SHP77 (cell line): Measurements from ENCODE around the gene COL4A6.

Experiments used
- DNase-seq, 2 experiments: peaks; one replicate each; lab custom pipeline; 2025; lab: John Stamatoyannopoulos, UW

Gene COL4A6

DNA sequence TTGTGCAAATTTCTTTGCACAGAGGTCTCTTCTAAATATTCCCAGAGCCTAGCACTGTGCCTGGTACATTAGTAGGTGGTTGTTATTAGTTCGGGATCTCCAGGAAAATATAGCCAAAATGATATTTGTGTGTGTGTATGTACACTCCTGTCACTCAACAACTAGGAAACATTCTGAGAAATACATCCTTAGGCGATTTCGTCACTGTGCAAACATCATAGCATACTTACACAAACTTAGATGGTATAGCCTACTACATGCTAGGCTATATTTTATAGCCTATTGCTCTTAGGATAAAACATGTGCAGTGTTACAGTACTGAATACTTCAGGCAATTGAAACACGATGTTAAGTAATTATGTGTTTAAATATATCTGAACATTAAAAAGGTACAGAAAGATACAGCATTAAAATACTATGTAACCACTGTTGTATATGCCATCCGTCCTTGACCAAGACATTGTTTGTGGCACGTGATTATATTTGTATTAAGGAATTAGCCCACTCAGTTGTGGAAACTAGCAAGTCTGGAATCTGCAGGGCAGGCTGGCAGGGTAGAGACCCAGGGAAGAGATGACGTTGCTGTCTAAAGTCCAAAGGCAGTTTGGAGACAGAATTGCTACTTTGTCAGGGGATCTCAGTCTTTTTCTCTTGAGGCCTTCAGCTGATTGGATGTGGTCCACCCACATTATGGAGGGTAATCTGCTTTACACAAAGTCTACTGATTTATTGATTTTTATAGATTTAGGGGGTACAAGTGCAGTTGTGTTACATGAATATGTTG is 106.9 kb downstream of the COL4A6 start:
- DNase-seq, result no peak

DNA sequence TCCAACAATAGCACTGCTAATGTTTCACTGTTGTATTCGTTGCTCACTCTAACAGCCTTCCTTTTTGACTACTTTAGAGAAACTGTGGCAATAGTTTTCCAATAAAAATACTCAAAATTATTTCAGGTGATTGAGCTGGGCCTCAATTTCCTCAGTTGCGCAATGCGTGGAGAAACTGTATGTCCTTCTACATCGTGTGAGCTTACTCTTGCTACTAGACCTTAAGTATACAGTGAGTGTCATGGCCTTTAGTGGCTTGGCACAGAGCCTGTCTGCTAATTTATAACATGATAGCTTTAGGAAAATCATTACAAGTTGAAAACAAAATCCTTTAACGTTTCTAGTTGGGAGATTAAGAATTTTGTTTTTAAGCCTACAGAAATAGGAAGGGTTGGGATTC is 114.5 kb downstream of the COL4A6 start:
- no peak for DNase-seq

DNA sequence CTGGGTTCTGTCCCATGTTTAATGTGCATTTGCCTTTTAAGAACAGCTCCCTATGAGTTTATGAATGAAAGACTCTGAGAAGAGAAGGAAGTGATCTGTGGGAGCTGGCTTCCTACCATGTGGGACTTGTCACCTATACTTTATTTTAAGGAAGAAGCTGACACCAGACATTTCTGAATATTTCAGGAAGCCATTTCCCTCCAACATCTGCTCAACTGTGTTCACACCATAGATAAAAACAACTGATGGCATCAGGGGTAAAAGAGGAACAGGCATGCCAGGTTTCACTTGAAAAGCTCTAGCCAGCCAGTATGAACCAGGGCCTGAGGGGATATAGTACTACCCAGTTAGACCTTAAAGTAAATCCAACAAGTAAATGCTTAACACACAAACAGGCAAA is 116.0 kb downstream of the COL4A6 start:
- DNase-seq, result no peak

DNA sequence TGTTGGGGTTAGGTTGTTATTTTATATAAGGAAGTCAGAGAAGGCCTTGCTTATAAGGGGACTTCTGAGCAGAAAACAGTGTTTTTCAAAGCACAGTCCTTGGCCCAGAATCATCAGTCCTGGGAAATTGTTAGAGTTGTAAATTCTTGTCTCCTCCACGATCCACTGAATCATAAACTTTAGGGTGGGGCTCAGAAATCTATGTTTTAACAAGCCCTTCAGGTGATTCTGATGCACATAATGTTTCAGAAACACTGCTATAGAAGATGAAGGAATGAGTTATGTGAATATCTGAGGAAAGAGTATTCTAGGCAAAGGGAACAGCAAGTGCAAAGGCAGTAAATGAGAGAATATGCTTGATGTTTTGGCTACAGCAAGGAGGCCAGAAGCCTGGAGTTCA is 121.8 kb downstream of the COL4A6 start:
- no peak for DNase-seq

DNA sequence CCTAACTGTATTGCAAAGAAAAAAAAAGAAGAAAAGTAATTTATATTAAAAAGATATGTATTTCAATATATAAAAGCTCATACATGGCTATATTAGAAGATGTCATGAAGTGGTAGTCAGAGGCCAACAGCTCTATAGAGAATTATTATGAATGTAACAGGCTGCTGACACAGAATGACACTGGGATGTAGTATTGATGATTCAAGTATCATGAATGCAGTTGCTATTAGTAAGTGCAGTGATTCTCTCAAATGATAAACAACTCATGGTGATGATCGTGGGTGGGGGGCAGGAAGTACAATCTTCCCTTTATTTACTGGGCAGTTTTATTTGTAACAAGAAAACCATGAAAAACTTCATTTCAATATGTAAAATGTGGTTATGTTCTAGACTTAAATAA is 124.6 kb downstream of the COL4A6 start:
- no peak for DNase-seq

DNA sequence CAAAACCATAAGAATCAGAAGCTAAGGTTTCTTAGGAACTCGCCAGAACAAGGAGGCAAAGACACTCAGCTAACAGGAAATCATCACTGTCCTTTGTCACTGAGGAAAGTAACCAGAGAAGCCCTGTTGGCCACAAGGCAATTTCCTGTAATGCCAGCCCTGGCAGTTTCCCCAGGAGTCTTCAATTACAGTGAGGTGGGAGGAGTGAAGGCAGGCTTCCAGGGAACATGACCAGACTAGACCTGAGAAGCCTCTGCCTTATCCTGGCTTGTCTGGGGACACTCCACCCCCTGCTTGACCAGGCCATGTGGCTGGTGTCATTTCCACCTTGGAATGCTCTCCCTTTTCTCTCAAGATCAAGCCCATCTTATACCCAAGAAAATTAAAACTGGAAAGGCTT is 125.3 kb downstream of the COL4A6 start:
- no peak for DNase-seq

DNA sequence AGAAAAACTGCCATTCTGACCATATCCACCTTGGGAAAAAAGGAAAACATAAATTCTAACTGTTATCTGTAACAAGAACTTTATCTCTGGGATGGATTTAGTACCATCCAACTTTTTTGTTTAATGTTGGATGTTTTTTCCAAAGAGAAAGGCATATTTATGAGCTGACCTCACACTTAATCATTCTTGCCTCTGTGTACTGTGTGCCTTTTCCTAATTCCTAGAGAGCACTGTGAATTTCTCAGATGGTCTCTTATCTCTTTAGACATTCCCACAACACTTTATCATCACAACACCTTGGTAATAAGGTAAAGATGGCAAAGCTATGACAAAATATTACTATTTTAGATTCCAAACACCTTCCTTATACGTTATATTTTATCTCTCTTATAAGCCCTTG is 126.2 kb downstream of the COL4A6 start:
- DNase-seq, result no peak

DNA sequence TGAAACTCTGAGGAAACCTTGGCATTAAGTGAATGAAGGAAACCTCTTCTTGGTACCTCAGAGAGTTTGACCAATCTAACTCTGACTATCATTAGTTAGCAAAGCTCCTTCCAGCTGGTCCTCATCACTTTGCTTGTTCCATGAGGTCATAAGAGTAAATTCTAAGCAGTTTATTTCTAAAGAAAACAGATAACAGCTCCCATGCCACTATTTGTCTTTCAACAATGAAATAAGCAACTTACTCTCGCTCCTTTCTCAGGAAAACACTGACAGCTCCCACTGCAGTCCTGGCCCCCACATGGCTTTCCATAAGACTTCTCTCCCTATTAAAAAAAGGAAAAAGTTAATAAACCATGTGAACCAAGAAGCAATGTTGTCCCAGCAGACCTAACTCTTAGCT is 127.7 kb downstream of the COL4A6 start:
- DNase-seq, result no peak

DNA sequence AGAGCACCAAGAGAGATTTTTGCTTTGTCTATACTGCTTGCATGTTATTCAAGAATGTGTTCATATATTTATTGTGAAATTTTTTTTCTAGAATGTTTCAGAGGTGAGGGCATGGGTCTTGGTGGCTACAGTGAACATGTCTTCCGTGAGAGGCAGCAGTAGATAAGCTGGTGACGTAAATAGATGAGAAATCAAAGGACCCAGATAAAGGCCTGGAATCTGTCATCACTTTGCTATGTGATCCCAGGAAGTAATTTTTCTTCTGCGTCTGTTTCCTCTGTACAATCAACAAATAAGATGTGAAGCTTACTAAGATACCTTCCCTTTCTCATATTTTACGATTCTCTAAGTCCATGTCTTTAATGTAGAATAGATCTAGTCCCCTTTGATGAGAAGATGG is 129.1 kb downstream of the COL4A6 start:
- no peak for DNase-seq

DNA sequence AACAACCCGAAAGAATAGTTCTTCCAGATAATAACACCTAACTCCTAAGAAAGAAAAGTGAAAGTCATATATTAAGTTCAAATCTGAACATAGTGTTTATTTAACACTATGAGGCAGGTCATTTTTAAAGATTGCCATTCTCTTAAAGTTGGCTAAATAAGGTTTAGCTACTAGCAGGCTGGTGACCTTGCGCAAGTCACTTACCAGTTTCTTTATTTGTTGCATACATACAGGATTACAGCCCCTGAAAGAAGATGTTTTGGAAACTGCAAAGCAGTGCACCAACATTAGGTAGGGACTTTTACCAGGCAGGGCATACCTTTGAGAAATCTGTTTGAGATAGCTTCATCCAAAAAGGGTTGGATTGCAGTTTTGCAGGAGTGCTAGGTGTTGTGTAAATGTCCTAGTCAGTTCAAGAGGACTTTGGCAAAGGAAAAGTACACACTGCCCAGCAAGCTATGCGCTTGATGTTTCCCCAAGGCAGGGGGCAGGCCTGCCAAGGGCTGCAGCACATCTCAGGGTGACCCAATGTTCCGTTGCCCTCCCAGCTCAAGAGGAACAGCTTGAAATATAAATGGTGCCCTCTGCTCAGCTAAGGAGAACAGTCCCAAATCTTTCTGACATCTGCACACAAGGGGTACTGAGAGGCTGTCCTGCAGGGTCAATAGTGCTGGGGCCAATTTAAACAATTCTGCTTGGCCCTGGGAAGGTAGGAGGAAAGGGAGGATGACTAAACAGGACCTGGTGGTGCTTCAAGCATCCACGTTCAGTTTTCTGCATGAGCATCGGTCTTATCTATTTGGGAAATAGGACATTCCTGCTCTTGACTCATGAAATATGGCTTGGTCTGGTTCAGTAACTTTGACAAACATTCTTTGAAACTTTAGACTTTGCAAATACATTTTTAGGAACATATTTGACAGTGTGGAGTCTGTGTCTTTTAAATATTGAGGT is 130.8 kb downstream of the COL4A6 start:
- no peak for DNase-seq

DNA sequence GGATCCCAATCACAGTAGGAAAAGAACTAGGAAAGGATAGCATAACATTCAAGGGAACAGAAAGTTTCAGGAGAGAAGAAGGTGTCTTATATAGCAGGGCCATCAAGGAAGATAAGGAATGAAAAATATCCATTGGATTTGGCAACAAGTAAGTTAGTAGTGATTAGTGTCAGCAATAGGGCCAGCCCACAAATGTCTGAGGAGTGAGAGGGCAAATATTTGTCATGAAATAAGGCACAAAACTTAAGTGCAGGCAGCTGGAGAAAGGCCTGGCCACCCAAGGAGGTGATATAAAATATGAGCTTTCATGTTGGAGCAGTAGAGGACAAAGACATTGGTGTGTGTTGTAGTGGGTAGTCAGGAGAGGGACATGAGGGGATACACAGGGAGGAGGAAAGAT is 132.1 kb downstream of the COL4A6 start:
- DNase-seq, result no peak

DNA sequence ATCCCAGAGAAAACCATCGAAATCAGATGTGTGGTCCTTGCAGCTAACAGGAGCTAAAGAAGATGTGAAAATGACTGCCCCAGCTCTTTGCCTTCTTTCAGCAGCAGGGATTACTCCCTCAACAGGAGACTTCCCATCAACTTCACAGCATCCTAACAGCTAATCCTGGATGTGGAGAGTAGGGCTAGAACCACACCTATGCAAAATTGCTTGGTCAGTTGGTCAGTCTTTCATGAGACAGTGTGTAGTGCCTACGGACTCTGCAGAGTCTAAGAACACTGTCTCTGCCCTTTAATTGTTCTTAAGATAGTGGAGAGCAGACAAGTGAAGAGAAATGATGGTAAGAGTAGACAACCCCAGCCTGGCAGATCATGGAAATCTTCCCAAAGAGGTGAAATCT is 133.5 kb downstream of the COL4A6 start:
- no peak for DNase-seq

DNA sequence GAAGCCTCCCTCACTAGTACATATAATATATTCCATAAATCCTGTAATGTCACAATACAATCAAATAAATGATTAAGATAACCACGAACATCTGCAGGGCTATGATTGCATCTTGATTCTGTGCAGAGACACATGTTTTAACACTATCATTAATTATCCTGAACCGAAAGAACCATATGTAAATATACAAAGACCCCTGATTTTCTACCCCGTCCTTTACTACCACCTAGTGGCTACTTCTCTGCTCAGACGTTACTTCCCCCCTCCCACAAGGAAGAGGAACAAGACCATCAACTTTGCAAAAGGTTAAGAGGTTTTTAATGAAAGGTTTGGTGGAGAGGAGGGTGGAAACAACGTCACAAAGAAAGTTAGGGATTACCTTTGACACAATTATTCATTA is 134.0 kb downstream of the COL4A6 start:
- DNase-seq, result no peak

DNA sequence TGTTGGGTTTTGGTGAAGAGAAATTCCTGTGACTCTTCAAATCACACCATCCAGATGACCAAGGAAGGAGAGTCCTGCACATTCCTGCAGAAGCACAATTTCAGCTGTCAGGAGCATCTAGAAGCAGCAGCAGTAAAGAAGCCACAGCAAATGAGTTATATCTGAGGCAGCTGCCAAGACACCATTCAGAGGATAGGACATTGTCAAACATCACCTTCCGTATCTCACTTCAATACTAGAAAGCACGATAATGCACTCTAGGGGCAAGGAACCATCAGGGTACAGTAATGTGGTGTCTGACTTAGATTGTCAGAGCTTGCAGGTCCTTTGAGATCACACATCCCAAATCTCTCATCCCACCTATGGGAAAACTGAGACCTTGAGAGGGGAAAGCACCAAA is 134.5 kb downstream of the COL4A6 start:
- DNase-seq, result no peak

DNA sequence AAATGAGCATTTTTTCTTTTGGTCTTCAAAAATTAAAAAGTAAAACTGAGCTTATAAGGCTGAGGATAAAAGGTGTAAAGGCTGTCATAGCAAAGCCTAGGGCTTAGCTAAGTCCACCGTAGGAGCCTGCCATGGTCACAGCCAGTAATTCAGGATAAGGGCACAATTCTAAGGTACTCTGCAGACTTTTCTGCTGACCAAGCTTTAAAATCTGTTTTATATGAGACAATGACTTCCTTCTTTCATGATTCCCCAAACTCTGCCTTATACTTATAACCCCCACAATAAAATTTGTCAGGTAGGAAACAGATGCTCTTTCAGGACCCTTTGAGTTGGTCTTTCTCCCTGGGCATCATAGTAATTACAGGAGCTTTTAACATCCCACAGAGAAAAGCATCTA is 138.5 kb downstream of the COL4A6 start:
- no peak for DNase-seq

DNA sequence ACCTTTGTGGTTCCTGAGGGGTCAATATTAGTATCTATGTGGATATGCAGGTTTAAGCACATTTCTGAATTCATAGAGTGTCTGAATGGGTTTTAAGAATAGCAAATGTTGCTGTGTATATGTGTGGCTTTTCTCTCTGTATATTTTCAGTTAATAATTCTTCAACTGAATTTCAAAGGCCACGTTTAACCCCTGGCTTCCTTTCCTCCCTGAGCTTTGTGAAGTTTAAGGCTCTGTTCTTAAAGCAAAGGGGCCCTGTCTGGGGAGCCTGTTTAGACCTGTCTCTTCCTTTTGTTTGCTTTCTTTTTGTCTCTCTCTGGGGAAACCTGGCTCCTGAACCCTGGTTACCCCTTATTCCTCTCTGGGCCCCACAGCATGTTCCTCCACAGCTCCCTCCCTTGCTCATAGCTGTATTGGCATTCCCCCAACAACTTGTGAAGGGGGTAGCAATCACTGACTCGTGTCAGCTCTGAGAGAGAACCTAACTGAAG is 139.1 kb downstream of the COL4A6 start:
- no peak for DNase-seq

DNA sequence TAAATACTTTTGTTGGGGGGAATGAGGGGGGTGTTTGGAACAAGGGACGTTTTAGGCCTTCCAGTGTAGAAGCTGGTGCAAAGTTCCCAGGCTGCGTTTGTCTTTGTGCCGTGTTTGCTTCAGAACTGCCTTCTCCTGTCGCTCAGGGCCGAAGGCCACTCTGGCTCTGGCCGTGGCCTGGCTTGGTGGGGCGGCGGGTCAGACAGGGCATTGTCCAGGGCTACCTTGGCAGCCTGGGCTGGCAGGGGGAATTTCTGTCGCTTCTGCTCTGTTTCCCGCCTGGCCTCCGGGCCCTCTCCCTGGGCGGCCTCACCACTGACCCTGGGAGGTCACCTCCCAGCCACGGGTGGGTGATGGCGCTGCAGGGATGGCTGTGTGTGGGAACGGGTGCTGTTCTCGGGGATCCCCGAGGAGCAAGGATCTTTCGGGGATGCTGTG is 140.0 kb downstream of the COL4A6 start:
- DNase-seq, result no peak

DNA sequence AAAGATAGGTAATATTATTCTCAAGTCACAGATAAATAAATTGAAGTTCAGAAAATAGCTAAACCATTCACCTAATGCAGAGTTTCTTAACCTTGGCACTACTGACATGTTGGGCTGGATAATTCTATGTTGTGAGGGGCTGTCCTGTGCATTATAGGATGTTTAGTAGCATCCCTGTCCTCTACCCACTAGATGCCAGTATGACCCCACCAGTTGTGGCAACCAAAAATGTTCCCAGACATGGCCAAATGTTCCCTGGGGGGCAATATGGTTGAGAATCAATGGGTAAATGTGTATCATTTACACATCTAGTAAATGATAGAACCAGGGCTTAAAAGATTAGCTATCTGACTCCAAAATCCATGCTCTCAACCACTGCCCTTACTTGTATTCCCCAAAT is 140.9 kb downstream of the COL4A6 start:
- DNase-seq, result no peak

DNA sequence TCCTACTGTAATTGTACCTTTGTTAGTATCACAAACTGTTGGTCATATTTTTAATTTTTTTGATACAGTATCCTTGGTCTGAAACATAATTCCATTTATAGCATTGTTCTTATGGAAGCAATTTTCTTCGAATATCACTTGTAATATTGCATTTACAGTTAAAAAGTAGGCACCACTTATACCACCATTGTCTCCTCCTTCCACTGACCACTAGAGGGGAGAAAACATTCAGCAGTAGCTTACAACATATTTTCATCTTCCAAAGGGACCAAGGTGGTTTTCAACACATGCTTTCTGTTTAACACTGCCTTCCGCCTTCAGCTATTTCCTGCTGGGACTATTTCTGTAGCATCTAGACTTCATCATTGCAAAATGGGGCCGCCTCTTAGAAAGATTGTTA is 146.2 kb downstream of the COL4A6 start:
- DNase-seq, result no peak

DNA sequence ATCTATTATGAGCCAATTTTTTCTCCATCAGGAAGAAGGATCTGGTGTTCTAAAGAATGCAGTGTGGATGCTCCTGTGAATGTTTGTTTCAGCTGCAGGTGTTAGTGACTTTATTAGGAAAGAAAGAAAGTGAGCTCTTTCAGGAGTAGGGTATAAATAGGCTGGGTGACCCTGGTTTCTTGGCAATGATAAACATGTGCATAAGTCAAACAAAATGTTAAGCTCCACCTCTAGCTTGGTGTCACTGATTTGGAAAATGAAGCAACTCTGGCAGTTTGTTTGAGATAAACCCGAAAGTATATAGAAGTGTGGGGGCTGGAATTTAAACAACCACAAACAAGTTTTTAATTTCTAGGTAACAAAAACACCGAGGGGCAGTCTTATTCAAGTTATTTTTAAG is 152.3 kb downstream of the COL4A6 start:
- DNase-seq, result no peak

DNA sequence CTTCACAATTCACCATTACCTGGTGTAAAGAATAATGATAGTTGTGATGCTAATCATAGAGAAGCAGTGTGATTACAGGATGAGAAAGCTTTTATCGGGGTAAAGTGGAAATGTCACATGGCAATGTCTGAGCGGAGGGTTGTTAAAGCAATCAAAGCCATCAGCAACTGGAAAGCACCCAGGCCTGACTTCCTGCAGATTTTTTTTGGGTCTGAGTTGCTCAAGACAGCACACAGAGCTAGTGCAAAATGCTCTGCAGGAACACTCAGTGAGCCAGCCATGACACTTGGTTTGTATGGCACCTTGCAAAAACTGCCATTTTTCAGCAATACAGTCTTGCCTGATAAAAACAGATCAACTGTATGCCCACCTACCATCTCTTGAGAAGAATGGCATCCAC is 152.9 kb downstream of the COL4A6 start:
- no peak for DNase-seq

DNA sequence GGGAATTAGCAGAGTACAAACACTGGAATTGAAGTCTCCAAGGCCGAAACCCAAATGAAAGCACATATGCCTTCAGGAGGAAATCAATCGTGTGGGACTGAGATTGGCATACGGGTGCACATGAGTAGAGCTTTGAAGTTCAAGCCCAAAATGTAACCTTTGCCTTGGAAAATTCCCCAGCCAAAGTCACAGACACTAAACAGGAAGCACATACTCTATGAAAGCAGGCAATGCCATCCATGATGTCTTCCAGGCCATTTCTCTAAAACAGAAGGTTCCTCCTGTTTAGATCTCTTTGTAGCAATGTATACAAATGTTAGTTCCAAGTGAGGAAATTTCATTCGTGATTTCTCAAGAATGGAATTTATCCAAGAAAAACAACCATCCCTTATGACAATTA is 162.5 kb downstream of the COL4A6 start:
- no peak for DNase-seq

DNA sequence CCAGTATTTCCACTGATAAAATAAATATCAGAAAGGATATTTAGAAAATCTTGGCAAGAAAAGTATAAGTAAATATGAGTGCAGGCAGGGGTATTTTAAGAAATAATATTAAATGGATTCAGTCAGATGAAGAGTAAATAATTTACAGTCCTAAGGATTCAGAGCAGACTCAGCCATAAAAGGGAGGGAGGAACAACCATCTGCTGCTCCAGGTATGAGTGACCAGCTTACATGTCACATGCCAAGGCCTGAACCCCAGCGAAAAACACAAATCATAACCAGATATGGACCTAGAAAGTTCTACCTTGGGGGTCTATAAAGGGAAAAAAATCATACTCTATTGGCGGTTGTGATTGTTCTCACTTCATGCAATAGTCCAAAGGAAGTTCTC is 166.8 kb downstream of the COL4A6 start:
- no peak for DNase-seq
